Measurements from ENCODE around the gene RARB.

DNA sequence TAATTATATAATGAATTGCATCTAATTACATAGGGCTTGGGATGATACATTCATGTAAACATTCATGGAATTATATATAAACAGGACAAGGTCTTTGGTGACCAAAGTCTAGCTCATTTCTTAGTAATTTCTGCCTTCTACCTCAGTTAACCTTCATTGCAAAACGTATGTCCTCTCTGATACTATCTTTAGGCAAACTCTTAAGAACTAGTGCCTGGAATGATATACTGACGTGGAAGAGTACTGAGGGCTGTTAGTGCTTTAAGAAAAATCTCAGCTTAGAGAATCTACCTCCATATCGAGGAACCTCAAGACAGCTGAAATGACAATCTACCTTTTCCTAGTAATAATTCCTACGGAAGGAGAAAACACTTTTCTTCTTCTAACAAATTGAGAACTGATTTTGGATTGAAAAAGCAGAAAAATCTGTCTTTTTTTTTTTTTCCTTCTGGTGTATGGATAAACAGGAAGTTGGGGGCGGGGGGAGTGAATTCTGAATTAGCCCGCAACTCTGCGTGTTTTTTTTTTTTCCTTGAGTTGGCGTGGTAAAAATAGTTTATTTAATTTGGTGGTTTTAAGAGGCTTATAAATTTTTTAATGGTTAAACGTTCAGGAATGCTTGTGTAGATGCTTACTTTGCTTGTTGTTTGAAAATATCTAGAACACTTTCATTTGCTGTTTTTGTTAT is 43.2 kb downstream of the RARB start:
- TF ChIP-seq, protein P1, sequence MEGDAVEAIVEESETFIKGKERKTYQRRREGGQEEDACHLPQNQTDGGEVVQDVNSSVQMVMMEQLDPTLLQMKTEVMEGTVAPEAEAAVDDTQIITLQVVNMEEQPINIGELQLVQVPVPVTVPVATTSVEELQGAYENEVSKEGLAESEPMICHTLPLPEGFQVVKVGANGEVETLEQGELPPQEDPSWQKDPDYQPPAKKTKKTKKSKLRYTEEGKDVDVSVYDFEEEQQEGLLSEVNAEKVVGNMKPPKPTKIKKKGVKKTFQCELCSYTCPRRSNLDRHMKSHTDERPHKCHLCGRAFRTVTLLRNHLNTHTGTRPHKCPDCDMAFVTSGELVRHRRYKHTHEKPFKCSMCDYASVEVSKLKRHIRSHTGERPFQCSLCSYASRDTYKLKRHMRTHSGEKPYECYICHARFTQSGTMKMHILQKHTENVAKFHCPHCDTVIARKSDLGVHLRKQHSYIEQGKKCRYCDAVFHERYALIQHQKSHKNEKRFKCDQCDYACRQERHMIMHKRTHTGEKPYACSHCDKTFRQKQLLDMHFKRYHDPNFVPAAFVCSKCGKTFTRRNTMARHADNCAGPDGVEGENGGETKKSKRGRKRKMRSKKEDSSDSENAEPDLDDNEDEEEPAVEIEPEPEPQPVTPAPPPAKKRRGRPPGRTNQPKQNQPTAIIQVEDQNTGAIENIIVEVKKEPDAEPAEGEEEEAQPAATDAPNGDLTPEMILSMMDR (IDR thresholded peaks at IDR 0.05) = no peak
- no peak for TF ChIP-seq POLR2A (IDR thresholded peaks at IDR 0.05)
- TF ChIP-seq EP300 (IDR thresholded peaks at IDR 0.05) = no peak
